Measurements from ENCODE around the gene BEGAIN.
A peak's percentile ranks its signal among the peaks of the same experiment; 100 is the strongest.

The BEGAIN gene

GRCh38 chr14:100534528-100535286 lies 52.5 kb downstream of the BEGAIN start:
- Histone ChIP-seq H3K36me3 (peaks cover 0 to 7% (median 0%) of the 10 kb centered on the region in 11 experiments; a peak in 5 of 22 replicates), H3K4me2 (peak overlapping the region; percentile 77 to 99 (median 94)), H3K4me3 (peak overlapping the region in 3 of 10 experiments; percentile 17 to 24 (median 22); a peak in 3 of 20 replicates), H3K27ac (peak overlapping the region in 9 of 11 experiments; percentile 44 to 94 (median 85); a peak in 17 of 22 replicates), H3K27me3 (0 out of 22 replicates have a peak, but pooled peaks cover 0 to 6% (median 0%) of the 10 kb centered on the region in 11 experiments), H3K9me3 (replicated peaks in 1 of 11) (no peaks in the 10 kb centered on the region), H3K4me1 (peaks cover 53 to 77% (median 67%) of the 10 kb centered on the region in 10 experiments), H3K9ac (peak overlapping the region in 8 of 11 experiments; percentile 50 to 79 (median 68); a peak in 17 of 22 replicates), H4K20me1 (peaks cover 0 to 4% (median 0%) of the 10 kb centered on the region in 11 experiments; a peak in 3 of 22 replicates)
- no peak for TF ChIP-seq Cebpa-rat (IDR thresholded peaks at IDR 0.05)

GRCh38 chr14:100533656-100534485 lies 53.3 kb downstream of the BEGAIN start:
- 0 out of 22 replicates have a peak, but pooled peaks cover 0 to 6% (median 0%) of the 10 kb centered on the region in 11 experiments for H3K27me3 ChIP-seq
- no peaks in the 10 kb centered on the region for H3K9me3 ChIP-seq (replicated peaks in 1 of 11)
- no peak; a peak in 1 of 22 replicates for TF ChIP-seq Cebpa-rat (IDR thresholded peaks at IDR 0.05)
- H4K20me1 ChIP-seq: peaks cover 0 to 4% (median 0%) of the 10 kb centered on the region in 11 experiments; a peak in 3 of 22 replicates
- H3K4me3 ChIP-seq: peak overlapping the region in 6 of 10 experiments; percentile 22 to 54 (median 29); a peak in 11 of 20 replicates
- peaks cover 53 to 86% (median 75%) of the 10 kb centered on the region in 10 experiments for H3K4me1 ChIP-seq
- peak overlapping the region in 9 of 11 experiments; percentile 44 to 94 (median 85); a peak in 18 of 22 replicates for H3K27ac ChIP-seq
- peak overlapping the region in 10 of 11 experiments; percentile 27 to 79 (median 66); a peak in 18 of 22 replicates for H3K9ac ChIP-seq
- H3K4me2 ChIP-seq: peak overlapping the region; percentile 77 to 99 (median 94)
- peaks cover 0 to 10% (median 0%) of the 10 kb centered on the region in 11 experiments; a peak in 5 of 22 replicates for H3K36me3 ChIP-seq

- peak overlapping the region in 6 of 10 experiments; percentile 22 to 54 (median 29); a peak in 10 of 20 replicates for H3K4me3 ChIP-seq
- peak overlapping the region; percentile 77 to 99 (median 94) for H3K4me2 ChIP-seq
- H3K4me1 ChIP-seq: peaks cover 53 to 87% (median 75%) of the 10 kb centered on the region in 10 experiments
- peak overlapping the region in 10 of 11 experiments; percentile 2 to 79 (median 66); a peak in 17 of 22 replicates for H3K9ac ChIP-seq
- peaks cover 0 to 10% (median 0%) of the 10 kb centered on the region in 11 experiments; a peak in 5 of 22 replicates for H3K36me3 ChIP-seq
- no peaks in the 10 kb centered on the region for H3K9me3 ChIP-seq (replicated peaks in 1 of 11)
- H4K20me1 ChIP-seq: peaks cover 0 to 4% (median 0%) of the 10 kb centered on the region in 11 experiments; a peak in 3 of 22 replicates
- peak overlapping the region in 9 of 11 experiments; percentile 44 to 94 (median 85); a peak in 18 of 22 replicates for H3K27ac ChIP-seq
- peak in 8 of 11 experiments; percentile 33 to 87 (median 77); a peak in 13 of 22 replicates for TF ChIP-seq Cebpa-rat (IDR thresholded peaks at IDR 0.05)
- H3K27me3 ChIP-seq: 0 out of 22 replicates have a peak, but pooled peaks cover 0 to 6% (median 0%) of the 10 kb centered on the region in 11 experiments
These were observed 54.1 kb downstream of the BEGAIN start for GRCh38 chr14:100532906-100533655.

GRCh38 chr14:100532154-100532861 lies 54.9 kb downstream of the BEGAIN start:
- Histone ChIP-seq H3K4me3 (0 out of 20 replicates have a peak overlapping the region, but pooled peaks of 2 of the 10 experiments have one; percentile 30 to 54), H3K36me3 (peaks cover 0 to 15% (median 3%) of the 10 kb centered on the region in 11 experiments; a peak in 8 of 22 replicates), H3K9ac (peak overlapping the region in 10 of 11 experiments; percentile 2 to 79 (median 66); a peak in 15 of 22 replicates), H3K27me3 (0 out of 22 replicates have a peak, but pooled peaks cover 0 to 6% (median 0%) of the 10 kb centered on the region in 11 experiments), H3K4me1 (peaks cover 53 to 85% (median 74%) of the 10 kb centered on the region in 10 experiments), H4K20me1 (peaks cover 0 to 4% (median 0%) of the 10 kb centered on the region in 11 experiments; a peak in 3 of 22 replicates), H3K4me2 (peak overlapping the region; percentile 77 to 99 (median 94)), H3K9me3 (replicated peaks in 1 of 11) (no peaks in the 10 kb centered on the region), H3K27ac (peak overlapping the region in 9 of 11 experiments; percentile 44 to 94 (median 85); a peak in 18 of 22 replicates)
- no peak for TF ChIP-seq Cebpa-rat (IDR thresholded peaks at IDR 0.05)

- H3K9me3 ChIP-seq (replicated peaks in 1 of 11): peaks cover 0 to 5% (median 0%) of the 10 kb centered on the region in 11 experiments; a peak in 1 of 22 replicates
- TF ChIP-seq Cebpa-rat (IDR thresholded peaks at IDR 0.05): no peak
- 0 out of 22 replicates have a peak, but pooled peaks cover 0 to 6% (median 0%) of the 10 kb centered on the region in 11 experiments for H3K27me3 ChIP-seq
- peaks cover 50 to 77% (median 66%) of the 10 kb centered on the region in 10 experiments for H3K4me1 ChIP-seq
- H3K4me3 ChIP-seq: no peak overlapping the region
- H4K20me1 ChIP-seq: peaks cover 0 to 4% (median 0%) of the 10 kb centered on the region in 11 experiments; a peak in 3 of 22 replicates
- peaks cover 0 to 23% (median 11%) of the 10 kb centered on the region in 11 experiments; a peak in 17 of 22 replicates for H3K36me3 ChIP-seq
- H3K27ac ChIP-seq: peak overlapping the region in 9 of 11 experiments; percentile 44 to 94 (median 85); a peak in 18 of 22 replicates
- H3K9ac ChIP-seq: peak overlapping the region in 10 of 11 experiments; percentile 0 to 79 (median 66); a peak in 13 of 22 replicates
- H3K4me2 ChIP-seq: peak overlapping the region; percentile 77 to 99 (median 94)
These were observed 55.8 kb downstream of the BEGAIN start for GRCh38 chr14:100531152-100532121.
